ENCODE results near the gene EPB42. TPM values are rescaled to one million over a fixed set of nuclear protein-coding genes. Genes with fewer than 3 reads are reported as not detected.
"Not testable (repeated sequence)": the region's sequence is repeated elsewhere in the genome, so short reads cannot be mapped to it uniquely, and the experiment has no call there.

EPB42 gene
- total and polyA plus RNA-seq, 2 donors from 2014 or later: not detected

DNA sequence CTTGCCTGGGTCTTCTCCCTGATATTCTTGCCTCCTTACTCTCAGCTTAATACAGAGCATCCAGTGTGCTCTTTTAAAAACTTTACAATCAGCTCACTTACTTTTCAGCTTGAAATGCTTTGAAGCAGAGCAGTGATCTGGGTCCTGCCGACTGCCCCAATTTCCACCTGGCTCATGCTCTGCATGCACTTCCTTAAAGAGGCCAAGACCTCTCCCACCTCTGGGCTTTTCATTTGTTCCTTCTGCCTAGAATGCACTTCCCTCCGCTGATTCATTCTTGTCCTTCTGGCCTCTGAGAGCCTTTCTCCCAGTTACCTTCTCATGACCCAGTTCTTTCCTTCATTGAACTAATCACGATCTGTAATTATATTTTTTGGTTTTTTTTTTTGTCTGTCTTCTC is 37.5 kb downstream of the EPB42 start:
- TF ChIP-seq, protein P1, sequence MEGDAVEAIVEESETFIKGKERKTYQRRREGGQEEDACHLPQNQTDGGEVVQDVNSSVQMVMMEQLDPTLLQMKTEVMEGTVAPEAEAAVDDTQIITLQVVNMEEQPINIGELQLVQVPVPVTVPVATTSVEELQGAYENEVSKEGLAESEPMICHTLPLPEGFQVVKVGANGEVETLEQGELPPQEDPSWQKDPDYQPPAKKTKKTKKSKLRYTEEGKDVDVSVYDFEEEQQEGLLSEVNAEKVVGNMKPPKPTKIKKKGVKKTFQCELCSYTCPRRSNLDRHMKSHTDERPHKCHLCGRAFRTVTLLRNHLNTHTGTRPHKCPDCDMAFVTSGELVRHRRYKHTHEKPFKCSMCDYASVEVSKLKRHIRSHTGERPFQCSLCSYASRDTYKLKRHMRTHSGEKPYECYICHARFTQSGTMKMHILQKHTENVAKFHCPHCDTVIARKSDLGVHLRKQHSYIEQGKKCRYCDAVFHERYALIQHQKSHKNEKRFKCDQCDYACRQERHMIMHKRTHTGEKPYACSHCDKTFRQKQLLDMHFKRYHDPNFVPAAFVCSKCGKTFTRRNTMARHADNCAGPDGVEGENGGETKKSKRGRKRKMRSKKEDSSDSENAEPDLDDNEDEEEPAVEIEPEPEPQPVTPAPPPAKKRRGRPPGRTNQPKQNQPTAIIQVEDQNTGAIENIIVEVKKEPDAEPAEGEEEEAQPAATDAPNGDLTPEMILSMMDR (IDR thresholded peaks at IDR 0.05; ENCODE audit: borderline replicate concordance, extremely low read depth, insufficient read depth): no peak
- Histone ChIP-seq H3K36me3 (ENCODE audit: control insufficient read depth in 2 of 3, insufficient read depth in 3 of 3, low read length in 3 of 3) (peaks cover 0 to 9% (median 0%) of the 10 kb centered on the region in 3 donors), H3K4me1 (ENCODE audit: control insufficient read depth in 2 of 3, insufficient read depth in 2 of 3, low read depth in 1 of 3, low read length in 3 of 3) (peaks cover 0 to 3% (median 0%) of the 10 kb centered on the region in 3 donors), H3K9me3 (ENCODE audit: control insufficient read depth in 2 of 3, insufficient read depth in 1 of 3, low read length in 3 of 3) (no peaks in the 10 kb centered on the region), H3K27me3 (ENCODE audit: control insufficient read depth, insufficient read depth, low read length) (no peaks in the 10 kb centered on the region), H3K4me3 (ENCODE audit: low read length in 3 of 3) (no peak overlapping the region), H3K9ac (ENCODE audit: low read length in 3 of 3) (no peak overlapping the region), H3K27ac (ENCODE audit: low read depth in 2 of 2, low read length in 2 of 2) (no peak overlapping the region)
- intact Hi-C loops (cut with DNase I): no loop called here
- FAIRE-seq (no peak), DNase-seq (no peak)

DNA sequence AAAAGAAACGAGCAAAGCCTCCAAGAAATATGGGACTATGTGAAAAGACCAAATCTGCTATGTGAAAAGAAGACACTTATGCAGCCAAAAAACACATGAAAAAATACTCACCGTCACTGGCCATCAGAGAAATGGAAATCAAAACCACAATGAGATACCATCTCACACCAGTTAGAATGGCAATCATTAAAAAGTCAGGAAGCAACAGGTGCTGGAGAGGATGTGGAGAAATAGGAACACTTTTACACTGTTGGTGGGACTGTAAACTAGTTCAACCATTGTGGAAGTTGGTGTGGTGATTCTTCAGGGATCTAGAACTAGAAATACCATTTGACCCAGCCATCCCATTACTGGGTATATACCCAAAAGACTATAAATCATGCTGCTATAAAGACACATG is 43.7 kb downstream of the EPB42 start:
- H3K9ac ChIP-seq (ENCODE audit: low read length in 3 of 3); FAIRE-seq; H3K4me3 ChIP-seq (ENCODE audit: low read length in 3 of 3); H3K27ac ChIP-seq (ENCODE audit: low read depth in 2 of 2, low read length in 2 of 2); DNase-seq; H3K4me1 ChIP-seq (ENCODE audit: control insufficient read depth in 2 of 3, insufficient read depth in 2 of 3, low read depth in 1 of 3, low read length in 3 of 3); intact Hi-C loops (cut with DNase I); H3K9me3 ChIP-seq (ENCODE audit: control insufficient read depth in 2 of 3, insufficient read depth in 1 of 3, low read length in 3 of 3); H3K27me3 ChIP-seq (ENCODE audit: control insufficient read depth, insufficient read depth, low read length): not testable (repeated sequence)
- peaks cover 0 to 13% (median 0%) of the 10 kb centered on the region in 3 donors for H3K36me3 ChIP-seq (ENCODE audit: control insufficient read depth in 2 of 3, insufficient read depth in 3 of 3, low read length in 3 of 3)

DNA sequence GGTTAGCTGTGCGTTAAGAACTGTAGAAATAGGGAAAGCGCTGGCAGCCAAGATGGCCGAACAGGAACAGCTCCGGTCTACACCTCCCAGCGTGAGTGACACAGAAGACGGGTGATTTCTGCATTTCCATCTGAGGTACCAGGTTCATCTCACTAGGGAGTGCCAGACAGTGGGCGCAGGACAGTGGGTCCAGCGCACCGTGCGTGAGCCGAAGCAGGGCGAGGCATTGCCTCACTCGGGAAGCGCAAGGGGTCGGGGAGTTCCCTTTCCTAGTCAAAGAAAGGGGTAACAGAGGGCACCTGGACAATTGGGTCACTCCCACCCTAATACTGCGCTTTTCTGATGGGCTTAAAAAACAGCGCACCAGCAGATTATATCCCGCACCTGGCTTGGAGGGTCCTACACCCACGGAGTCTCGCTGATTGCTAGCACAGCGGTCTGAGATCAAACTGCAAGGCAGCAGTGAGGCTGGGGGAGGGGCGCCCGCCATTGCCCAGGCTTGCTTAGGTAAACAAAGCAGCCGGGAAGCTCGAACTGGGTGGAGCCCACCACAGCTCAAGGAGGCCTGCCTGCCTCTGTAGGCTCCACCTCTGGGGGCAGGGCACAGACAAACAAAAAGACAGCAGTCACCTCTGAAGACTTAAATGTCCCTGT is 45.0 kb downstream of the EPB42 start:
- DNase-seq: not testable (repeated sequence)

DNA sequence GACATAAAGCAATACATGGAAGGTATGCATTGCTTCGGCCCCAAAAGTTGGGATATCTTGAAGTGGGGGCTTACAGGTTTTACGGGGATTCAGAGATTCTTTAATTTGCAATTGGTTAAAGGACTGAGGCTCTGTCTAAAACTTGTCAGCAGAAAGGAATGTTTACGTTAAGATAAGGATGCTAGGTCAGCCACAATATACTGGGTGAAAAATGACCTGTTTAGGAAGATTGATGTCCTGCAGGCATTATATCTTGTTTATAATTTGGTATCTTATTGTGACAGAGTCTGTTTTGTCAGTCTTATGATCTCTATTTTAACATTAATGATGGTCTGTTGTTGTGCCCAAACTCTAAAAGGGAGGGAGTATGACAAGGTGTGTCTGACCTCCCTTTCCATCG is 50.9 kb downstream of the EPB42 start:
- no peak overlapping the region for H3K4me3 ChIP-seq (ENCODE audit: low read length in 3 of 3)
- intact Hi-C loops (cut with DNase I): no loop called here
- FAIRE-seq: no peak
- no peak for DNase-seq
- H3K36me3 ChIP-seq (ENCODE audit: control insufficient read depth in 2 of 3, insufficient read depth in 3 of 3, low read length in 3 of 3): peaks cover 0 to 4% (median 0%) of the 10 kb centered on the region in 3 donors
- no peak overlapping the region for H3K27ac ChIP-seq (ENCODE audit: low read depth in 2 of 2, low read length in 2 of 2)
- no peaks in the 10 kb centered on the region for H3K27me3 ChIP-seq (ENCODE audit: control insufficient read depth, insufficient read depth, low read length)
- TF ChIP-seq, protein P1 (IDR thresholded peaks at IDR 0.05; ENCODE audit: borderline replicate concordance, extremely low read depth, insufficient read depth): no peak
- H3K9me3 ChIP-seq (ENCODE audit: control insufficient read depth in 2 of 3, insufficient read depth in 1 of 3, low read length in 3 of 3): no peaks in the 10 kb centered on the region
- no peak overlapping the region for H3K9ac ChIP-seq (ENCODE audit: low read length in 3 of 3)
- H3K4me1 ChIP-seq (ENCODE audit: control insufficient read depth in 2 of 3, insufficient read depth in 2 of 3, low read depth in 1 of 3, low read length in 3 of 3): peaks cover 0 to 3% (median 0%) of the 10 kb centered on the region in 3 donors

More for the DNA sequence above, 45.0 kb downstream of the EPB42 start:
- intact Hi-C loops (cut with DNase I); H3K27ac ChIP-seq (ENCODE audit: low read depth in 2 of 2, low read length in 2 of 2); H3K27me3 ChIP-seq (ENCODE audit: control insufficient read depth, insufficient read depth, low read length); H3K9me3 ChIP-seq (ENCODE audit: control insufficient read depth in 2 of 3, insufficient read depth in 1 of 3, low read length in 3 of 3); H3K4me1 ChIP-seq (ENCODE audit: control insufficient read depth in 2 of 3, insufficient read depth in 2 of 3, low read depth in 1 of 3, low read length in 3 of 3); H3K9ac ChIP-seq (ENCODE audit: low read length in 3 of 3); FAIRE-seq; H3K4me3 ChIP-seq (ENCODE audit: low read length in 3 of 3): not testable (repeated sequence)
- peaks cover 0 to 13% (median 0%) of the 10 kb centered on the region in 3 donors for H3K36me3 ChIP-seq (ENCODE audit: control insufficient read depth in 2 of 3, insufficient read depth in 3 of 3, low read length in 3 of 3)
